ENCODE measurements around the gene SLC31A1. TPM values are rescaled to one million over a fixed set of nuclear protein-coding genes. Genes with fewer than 3 reads are reported as not detected.

SLC31A1 gene
- total RNA-seq, 4 donors from 2014 or later: 0.51 to 20.6 (median 10.6) TPM

GRCh38 chr9:113311961-113312360, 90.6 kb downstream of the SLC31A1 start:
- no peak for TF ChIP-seq CTCF (IDR thresholded peaks at IDR 0.05)
- TF ChIP-seq POLR2A (IDR thresholded peaks at IDR 0.05): no peak
- intact Hi-C loops (cut with DNase I; ENCODE audit: low total_unique reads): no loop called here
- no peaks in the 10 kb centered on the region for H3K4me1 ChIP-seq

GRCh38 chr9:113313261-113313660, 91.9 kb downstream of the SLC31A1 start:
- Histone ChIP-seq H3K27ac (no peak overlapping the region), H3K9me3 (no peaks in the 10 kb centered on the region), H3K36me3 (no peaks in the 10 kb centered on the region), H3K27me3 (no peaks in the 10 kb centered on the region), H3K4me3 (no peak overlapping the region), H3K4me1 (no peaks in the 10 kb centered on the region)
- intact Hi-C loops (cut with DNase I; ENCODE audit: low total_unique reads): no loop called here
- no peak for DNase-seq
- TF ChIP-seq POLR2A (IDR thresholded peaks at IDR 0.05) (no peak), CTCF (IDR thresholded peaks at IDR 0.05) (no peak)

More at GRCh38 chr9:113311961-113312360, 90.6 kb downstream of the SLC31A1 start:
- no peak for DNase-seq
- Histone ChIP-seq H3K36me3 (no peaks in the 10 kb centered on the region), H3K4me3 (no peak overlapping the region), H3K9me3 (no peaks in the 10 kb centered on the region), H3K27ac (no peak overlapping the region), H3K27me3 (no peaks in the 10 kb centered on the region)

Other genes starting within 250 kb of the SLC31A1 start
- 10 to 100 TPM in 1 of 4 donors, 1 to 10 TPM in 3; 1.3 to 13.3 (median 6.5) TPM for gene ZNF883, start 209.4 kb upstream of the SLC31A1 start, total RNA-seq
- 10 to 100 TPM in 1 of 4 donors, 1 to 10 TPM in 3; 3.8 to 17.2 (median 7.2) TPM for gene ZFP37, start 164.8 kb upstream of the SLC31A1 start, total RNA-seq
- gene SLC31A2, start 70.5 kb upstream of the SLC31A1 start, total RNA-seq: 10 to 100 TPM in 1 of 4 donors, 1 to 10 TPM in 3; 3.0 to 20.0 (median 7.4) TPM
- 10 to 100 TPM; 14.1 to 30.3 (median 23.1) TPM for gene FKBP15, start 267 bp upstream of the SLC31A1 start, total RNA-seq
- gene CDC26, start 54.0 kb downstream of the SLC31A1 start, total RNA-seq: 10 to 100 TPM; 16.9 to 30.9 (median 26.3) TPM
- 10 to 100 TPM in 3 of 4 donors, 1 to 10 TPM in 1; 5.9 to 30.2 (median 18.4) TPM for gene PRPF4, start 54.1 kb downstream of the SLC31A1 start, total RNA-seq
- gene RNF183, start 81.8 kb downstream of the SLC31A1 start, total RNA-seq: under 1 TPM in 2 of 4 donors, not detected in 2; 0.35 to 0.82 TPM
- 1 to 10 TPM in 3 of 4 donors, under 1 TPM in 1; 0.29 to 3.6 (median 2.8) TPM for gene WDR31, start 118.7 kb downstream of the SLC31A1 start, total RNA-seq
- gene BSPRY, start 128.0 kb downstream of the SLC31A1 start, total RNA-seq: 1 to 10 TPM in 1 of 4 donors, under 1 TPM in 1, not detected in 2; 0.40 to 1.9 TPM
- gene HDHD3, start 155.4 kb downstream of the SLC31A1 start, total RNA-seq: 10 to 100 TPM; 10.5 to 36.8 (median 20.4) TPM
- gene ALAD, start 179.7 kb downstream of the SLC31A1 start, total RNA-seq: 10 to 100 TPM in 3 of 4 donors, 1 to 10 TPM in 1; 1.5 to 26.6 (median 16.1) TPM
- gene POLE3, start 189.1 kb downstream of the SLC31A1 start, total RNA-seq: 10 to 100 TPM in 3 of 4 donors, 1 to 10 TPM in 1; 6.5 to 46.4 (median 20.4) TPM
- 1 to 10 TPM in 1 of 4 donors, under 1 TPM in 2, not detected in 1; 0.21 to 3.3 (median 0.58) TPM for gene C9orf43, start 189.2 kb downstream of the SLC31A1 start, total RNA-seq
- 10 to 100 TPM; 16.2 to 75.6 (median 54.9) TPM for gene RGS3, start 242.2 kb downstream of the SLC31A1 start, total RNA-seq